Measurements from ENCODE around the gene MSLN.

DNA sequence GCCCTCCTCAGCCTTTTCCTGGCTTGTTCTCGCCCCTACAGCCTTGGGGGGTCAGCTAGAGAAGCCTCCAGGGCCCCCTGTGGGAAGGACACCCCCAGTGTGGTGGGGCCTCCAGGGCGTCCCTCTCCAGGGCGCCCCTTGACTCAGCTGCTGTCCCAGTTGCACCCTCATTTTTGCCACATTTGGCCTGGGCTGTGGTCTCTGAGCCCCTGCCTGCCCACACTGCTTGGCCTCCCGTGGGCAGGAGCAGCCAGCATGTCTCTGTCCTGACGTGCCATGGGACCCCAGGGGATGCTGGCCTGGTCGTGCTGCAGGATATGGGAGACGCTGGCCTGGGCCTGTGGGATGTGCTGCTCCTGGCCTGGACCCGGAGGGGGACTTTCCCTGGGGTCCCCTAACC is 32.9 kb downstream of the MSLN start:
- TF ChIP-seq CTCF (IDR thresholded peaks at IDR 0.05) (no peak), POLR2AphosphoS5 (IDR thresholded peaks at IDR 0.05) (no peak), POLR2A (IDR thresholded peaks at IDR 0.05) (no peak)
